Uterus (tissue), 4 donors: ENCODE data around the gene CACNA1C. TPM values are rescaled to one million over a fixed set of nuclear protein-coding genes. Genes with fewer than 3 reads are reported as not detected.
A peak's percentile ranks its signal among the peaks of the same experiment; 100 is the strongest.

Experiments
- DNase-seq, 2 donors: peaks; one replicate each; pipeline ENCODE4 v3.0.0-alpha.2; 2019 to 2020
- H3K27ac ChIP-seq, 2 donors: fragments of 200-600 bp; sonication (generic); 1 replicate in 1 of 2; 2 replicates in 1 of 2; pipeline ENCODE4 v1.5.1; 2016 to 2018
- H3K27me3 ChIP-seq, 2 donors: fragments of 200-600 bp; sonication (generic); one replicate each; pipeline ENCODE4 v1.5.1; 2018 to 2019; ENCODE audit warnings: control low read depth in 1 of 2
- H3K36me3 ChIP-seq, 2 donors: fragments of 200-600 bp; sonication (generic); one replicate each; pipeline ENCODE4 v1.5.1; 2019; ENCODE audit warnings: control low read depth in 1 of 2
- H3K4me1 ChIP-seq, 2 donors: fragments of 200-600 bp; sonication (generic); one replicate each; pipeline ENCODE4 v1.5.1; 2018 to 2019; ENCODE audit warnings: control low read depth in 1 of 2
- H3K4me3 ChIP-seq, 2 donors: fragments of 200-600 bp; sonication (generic); 1 replicate in 1 of 2; 2 replicates in 1 of 2; pipeline ENCODE4 v1.5.1; 2018 to 2019; ENCODE audit warnings: mild to moderate bottlenecking in 1 of 2
- H3K9me3 ChIP-seq, 2 donors: fragments of 200-600 bp; sonication (generic); one replicate each; pipeline ENCODE4 v1.5.1; 2019; ENCODE audit warnings: control low read depth in 1 of 2
- CTCF ChIP-seq, 4 experiments: fragments of 200-600 bp in 2 of 4; fragments of 450-650 bp in 2 of 4; sonication (generic) in 2 of 4; IDR thresholded peaks; one replicate each; pipeline ENCODE4 v1.5.1; 2016 to 2019; ENCODE audit warnings: antibody characterized with exemption in 4 of 4, mild to moderate bottlenecking in 2 of 4, moderate library complexity in 1 of 4
- POLR2A ChIP-seq, 2 donors: fragments of 450-650 bp; IDR thresholded peaks; one replicate each; pipeline ENCODE4 v1.6.1; 2016; ENCODE audit warnings: antibody characterized with exemption in 2 of 2, mild to moderate bottlenecking in 1 of 2, moderate library complexity in 1 of 2
- intact Hi-C: fragments of 100-400 bp; cut with DNase I; formaldehyde crosslinking; loops from one replicate; pipeline ENCODE4 v1.15.1; 2023; ENCODE audit warnings: low total_unique reads
- total RNA-seq, 4 donors: library from RNA; depleted of rRNA in 3 of 4; stranded (reverse); fragments of >200 nt in 3 of 4; gene quantifications; one replicate each; pipeline versions ENCODE4 v1.1.0 to v1.2.4, GENCODE V29; 2014 to 2023
- donor health status: DM: yes; HTN: yes; CAD: no.

CACNA1C gene
- total RNA-seq, 4 donors from 2014 or later: 15.9 to 121 (median 32.1) TPM

- Histone ChIP-seq H3K9me3 (no peaks in the 10 kb centered on the region), H3K27me3 (no peaks in the 10 kb centered on the region), H3K4me3 (no peak overlapping the region), H3K36me3 (no peaks in the 10 kb centered on the region), H3K4me1 (no peaks in the 10 kb centered on the region), H3K27ac (peak overlapping the region in 1 of 2 donors; percentile 13)
- intact Hi-C loops: no loop called here
- no peak for DNase-seq
- TF ChIP-seq CTCF (IDR thresholded peaks at IDR 0.05) (no peak), POLR2A (IDR thresholded peaks at IDR 0.05) (no peak)
Measured at GRCh38 chr12:2456813-2457186, 404.0 kb downstream of the CACNA1C start.

GRCh38 chr12:2457215-2457932 is 404.6 kb downstream of the CACNA1C start:
- no peaks in the 10 kb centered on the region for H3K9me3 ChIP-seq
- TF ChIP-seq CTCF (IDR thresholded peaks at IDR 0.05) (no peak), POLR2A (IDR thresholded peaks at IDR 0.05) (no peak)
- no peaks in the 10 kb centered on the region for H3K27me3 ChIP-seq
- H3K36me3 ChIP-seq: no peaks in the 10 kb centered on the region
- H3K4me1 ChIP-seq: no peaks in the 10 kb centered on the region
- no peak for DNase-seq
- peak overlapping the region in 1 of 2 donors; percentile 13 for H3K27ac ChIP-seq
- intact Hi-C loops: no loop called here
- H3K4me3 ChIP-seq: no peak overlapping the region

DNA sequence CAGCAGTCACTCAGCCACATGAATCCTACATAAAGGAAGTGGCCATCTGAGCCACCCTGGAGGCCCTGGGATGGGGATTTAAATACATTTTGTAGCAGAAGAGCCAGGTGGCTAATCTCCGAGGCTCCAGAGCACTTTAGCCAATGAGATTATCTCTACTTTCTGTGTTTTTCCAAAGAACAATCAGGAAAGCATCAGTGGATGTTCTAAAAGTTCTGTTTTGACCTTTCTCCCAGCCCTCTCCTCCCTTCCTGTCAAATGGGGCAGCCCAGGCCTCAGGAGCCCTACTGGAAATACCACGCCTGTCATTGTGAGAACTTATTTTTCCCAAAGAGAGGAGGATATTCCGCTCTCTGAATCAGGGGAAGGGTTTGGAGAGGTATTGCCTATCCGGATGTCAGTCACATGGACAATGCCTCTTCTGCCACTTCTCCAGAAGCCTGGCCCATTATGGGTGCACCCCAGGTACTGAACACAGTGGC is 405.2 kb downstream of the CACNA1C start:
- Histone ChIP-seq H3K27me3 (no peaks in the 10 kb centered on the region), H3K9me3 (no peaks in the 10 kb centered on the region), H3K4me3 (no peak overlapping the region), H3K4me1 (no peaks in the 10 kb centered on the region), H3K27ac (peak overlapping the region in 1 of 2 donors; percentile 17), H3K36me3 (no peaks in the 10 kb centered on the region)
- DNase-seq: no peak
- intact Hi-C loops: no loop called here
- no peak for TF ChIP-seq CTCF (IDR thresholded peaks at IDR 0.05)

DNA sequence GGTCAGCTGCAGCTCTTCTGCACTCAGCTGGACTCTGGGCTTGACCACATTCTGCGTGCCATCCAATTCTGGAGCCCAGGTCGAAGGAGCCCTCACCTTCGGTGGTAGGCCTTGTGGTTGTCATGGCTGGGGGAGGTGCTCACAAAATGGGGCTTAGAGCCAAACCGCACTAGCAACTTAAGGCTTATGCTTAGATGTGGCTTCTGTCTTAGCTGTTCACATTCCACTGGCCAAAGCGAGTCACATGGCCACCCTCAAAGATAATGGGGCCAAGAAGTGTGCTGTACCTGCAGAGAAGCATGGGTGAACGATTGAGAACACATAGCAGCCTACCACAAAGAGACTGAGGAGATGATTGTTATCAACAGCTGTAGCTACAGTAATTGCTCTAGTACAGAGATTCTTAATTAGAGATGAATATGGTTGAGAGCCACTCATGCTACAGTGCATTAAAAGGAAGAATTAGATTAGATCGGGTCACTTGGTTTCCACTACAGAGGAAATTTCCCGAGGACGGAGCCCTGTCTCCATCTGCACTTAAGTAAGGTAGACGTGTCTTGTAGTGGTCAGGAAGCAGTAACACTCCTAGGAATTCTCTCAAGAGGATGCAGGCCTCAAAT is 407.4 kb downstream of the CACNA1C start:
- no peak overlapping the region for H3K4me3 ChIP-seq
- H3K36me3 ChIP-seq: no peaks in the 10 kb centered on the region
- H3K27me3 ChIP-seq: no peaks in the 10 kb centered on the region
- intact Hi-C loops: no loop called here
- no peaks in the 10 kb centered on the region for H3K9me3 ChIP-seq
- no peak for TF ChIP-seq CTCF (IDR thresholded peaks at IDR 0.05)
- no peak for TF ChIP-seq POLR2A (IDR thresholded peaks at IDR 0.05)
- no peak for DNase-seq
- H3K4me1 ChIP-seq: no peaks in the 10 kb centered on the region
- no peak overlapping the region for H3K27ac ChIP-seq

DNA sequence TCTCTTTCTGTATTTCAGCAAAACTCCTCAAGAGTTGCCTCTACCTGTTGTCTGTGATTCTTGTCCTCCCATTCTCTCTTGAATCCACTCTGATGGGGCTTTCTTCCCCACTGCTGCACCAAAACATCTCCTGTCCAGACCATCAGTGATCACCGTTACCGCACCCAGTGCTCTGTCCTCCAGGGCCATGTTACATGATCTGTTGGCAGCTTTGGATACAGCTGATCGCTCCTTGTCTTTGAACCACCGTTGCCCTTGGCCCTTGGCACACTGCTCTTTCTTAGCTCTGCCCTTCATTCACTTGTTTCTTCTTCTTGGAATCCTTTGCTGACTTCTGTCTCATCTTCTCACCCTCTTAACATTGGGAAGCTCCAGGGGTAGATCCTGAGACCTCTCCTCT is 408.3 kb downstream of the CACNA1C start:
- no peak for DNase-seq
- Histone ChIP-seq H3K27ac (no peak overlapping the region), H3K36me3 (no peaks in the 10 kb centered on the region), H3K27me3 (no peaks in the 10 kb centered on the region), H3K9me3 (no peaks in the 10 kb centered on the region), H3K4me3 (no peak overlapping the region), H3K4me1 (no peaks in the 10 kb centered on the region)
- TF ChIP-seq POLR2A (IDR thresholded peaks at IDR 0.05): no peak
- no peak for TF ChIP-seq CTCF (IDR thresholded peaks at IDR 0.05)
- intact Hi-C loops: no loop called here
